DMS79 treated with DMSO at 0.1 percent for 48 hours (cell line): ENCODE measurements around the gene ARMC2.

Source experiments
- DNase-seq: peaks from one replicate; lab custom pipeline; 2025; lab: John Stamatoyannopoulos, UW

ARMC2 gene

GRCh38 chr6:109019911-109020310 lies 171.7 kb downstream of the ARMC2 start:
- no peak for DNase-seq

DNA sequence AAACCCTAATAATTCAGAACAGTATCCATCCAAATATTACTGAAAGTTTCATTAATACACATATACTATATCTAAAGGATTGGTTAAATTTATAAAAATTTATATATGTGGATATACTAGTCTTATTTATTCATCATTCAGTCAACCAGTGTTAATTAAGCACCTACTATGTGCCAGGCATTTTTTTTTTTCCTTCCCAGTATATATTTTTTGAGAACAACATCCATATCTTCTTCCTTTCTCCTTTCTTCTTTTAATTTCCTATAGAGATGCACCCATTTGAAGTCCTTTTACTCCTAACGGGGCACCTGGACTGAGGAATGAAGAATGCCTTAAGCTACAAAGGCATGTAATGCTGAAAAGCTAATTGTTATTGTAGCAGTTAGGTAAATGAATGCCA lies 173.6 kb downstream of the ARMC2 start:
- DNase-seq = no peak

GRCh38 chr6:109023356-109023925 lies 175.2 kb downstream of the ARMC2 start:
- DNase-seq = no peak
